Activated CD8-positive, alpha-beta T cell treated with anti-CD3 and anti-CD28 coated beads for 36 hours (primary cell): ENCODE data around the gene ARHGEF16. TPM values are rescaled to one million over a fixed set of nuclear protein-coding genes. Genes with fewer than 3 reads are reported as not detected.

Experiments
- ATAC-seq: fragments of 200-7000 bp; cut with Tn5 transposase; one replicate; pipeline ENCODE4 v1.10.0; 2021; ENCODE audit warnings: mild to moderate bottlenecking, moderate library complexity
- CTCF ChIA-PET: fragments of 350-600 bp; sonication (Branson Sonifier 250); formaldehyde crosslinking; loops from one replicate; lab custom pipeline; 2021; ENCODE audit warnings: antibody characterized with exemption; lab: Charles Lee
- POLR2A ChIA-PET: fragments of 350-600 bp; sonication (Branson Sonifier 250); formaldehyde crosslinking; loops from one replicate; lab custom pipeline; 2021; ENCODE audit warnings: antibody characterized with exemption; lab: Charles Lee
- DNase-seq: peaks from one replicate; pipeline ENCODE4 v3.0.0-alpha.2; 2020
- H3K27ac Mint-ChIP-seq: one replicate; pipeline ENCODE4 v1.8.0; 2021; ENCODE audit warnings: mild to moderate bottlenecking, mixed read lengths
- H3K27me3 Mint-ChIP-seq: one replicate; pipeline ENCODE4 v1.8.0; 2021; ENCODE audit warnings: mixed read lengths
- H3K36me3 Mint-ChIP-seq: one replicate; pipeline ENCODE4 v1.8.0; 2021; ENCODE audit warnings: low read depth, mixed read lengths
- H3K4me1 Mint-ChIP-seq: one replicate; pipeline ENCODE4 v1.8.0; 2021; ENCODE audit warnings: low read depth, mixed read lengths
- H3K4me3 Mint-ChIP-seq: one replicate; pipeline ENCODE4 v1.8.0; 2021; ENCODE audit warnings: mild to moderate bottlenecking, moderate library complexity, mixed read lengths
- H3K9me3 Mint-ChIP-seq: one replicate; pipeline ENCODE4 v1.8.0; 2021; ENCODE audit warnings: mixed read lengths
- intact Hi-C: fragments of 100-400 bp; cut with micrococcal nuclease; formaldehyde crosslinking; loops from one replicate; pipeline ENCODE4 v1.10.0; 2022
- total RNA-seq, 2 experiments: library from RNA; stranded (reverse); gene quantifications; one replicate each; pipeline ENCODE4 v1.2.3, GENCODE V29; 2021
- TF ChIP-seq, protein P1 (sequence below): fragments of 200-600 bp; IDR thresholded peaks from one replicate; pipeline ENCODE4 v1.8.0; 2022; ENCODE audit warnings: antibody characterized with exemption, mild to moderate bottlenecking

ARHGEF16 gene
- total RNA-seq, 2 experiments from 2014 or later = not detected

DNA sequence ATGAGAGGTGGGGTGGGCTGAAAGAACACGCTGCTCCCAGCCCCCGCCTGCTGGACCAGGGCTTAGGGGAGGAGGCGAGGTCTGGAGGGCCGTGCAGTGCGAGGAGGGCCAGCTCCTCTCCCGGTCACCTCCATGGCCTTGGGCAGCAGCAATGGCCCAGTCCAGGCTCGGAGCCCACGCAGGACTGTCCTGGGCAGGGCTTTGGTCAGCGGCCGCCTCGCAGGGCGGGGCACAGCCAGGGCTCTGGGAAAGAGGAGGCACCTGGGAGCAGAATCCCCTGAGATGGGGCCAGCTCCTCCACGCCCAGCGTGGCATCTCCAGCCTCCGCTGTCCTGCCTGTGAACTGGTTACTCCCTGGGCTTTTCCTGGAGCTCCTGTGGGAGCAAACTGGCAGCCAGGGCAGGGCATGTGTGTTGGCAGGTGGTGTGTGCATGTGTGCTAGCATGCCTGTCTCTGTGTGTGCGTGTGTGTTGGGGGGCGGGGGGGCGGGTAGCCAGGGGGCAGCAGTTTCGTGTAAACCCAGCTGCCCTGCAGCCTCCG lies 27.4 kb downstream of the ARHGEF16 start:
- Mint-ChIP-seq H3K36me3 (no peaks in the 10 kb centered on the region), H3K9me3 (no peaks in the 10 kb centered on the region), H3K4me1 (no peaks in the 10 kb centered on the region), H3K4me3 (no peak overlapping the region), H3K27ac (no peak overlapping the region), H3K27me3 (peaks cover 1% of the 10 kb centered on the region)
- intact Hi-C loops = loop anchor here (2.0 kb wide), 1 partner anchor 29 kb away; no protein-coding TSS in a partner anchor
- DNase-seq (no peak), ATAC-seq (no peak)
- TF ChIP-seq, protein P1, sequence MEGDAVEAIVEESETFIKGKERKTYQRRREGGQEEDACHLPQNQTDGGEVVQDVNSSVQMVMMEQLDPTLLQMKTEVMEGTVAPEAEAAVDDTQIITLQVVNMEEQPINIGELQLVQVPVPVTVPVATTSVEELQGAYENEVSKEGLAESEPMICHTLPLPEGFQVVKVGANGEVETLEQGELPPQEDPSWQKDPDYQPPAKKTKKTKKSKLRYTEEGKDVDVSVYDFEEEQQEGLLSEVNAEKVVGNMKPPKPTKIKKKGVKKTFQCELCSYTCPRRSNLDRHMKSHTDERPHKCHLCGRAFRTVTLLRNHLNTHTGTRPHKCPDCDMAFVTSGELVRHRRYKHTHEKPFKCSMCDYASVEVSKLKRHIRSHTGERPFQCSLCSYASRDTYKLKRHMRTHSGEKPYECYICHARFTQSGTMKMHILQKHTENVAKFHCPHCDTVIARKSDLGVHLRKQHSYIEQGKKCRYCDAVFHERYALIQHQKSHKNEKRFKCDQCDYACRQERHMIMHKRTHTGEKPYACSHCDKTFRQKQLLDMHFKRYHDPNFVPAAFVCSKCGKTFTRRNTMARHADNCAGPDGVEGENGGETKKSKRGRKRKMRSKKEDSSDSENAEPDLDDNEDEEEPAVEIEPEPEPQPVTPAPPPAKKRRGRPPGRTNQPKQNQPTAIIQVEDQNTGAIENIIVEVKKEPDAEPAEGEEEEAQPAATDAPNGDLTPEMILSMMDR = no peak
- CTCF ChIA-PET = interaction anchor here (1.7 to 2.2 kb wide), 2 partner anchors 9 to 29 kb away, joined by 6 to 15 read pairs; no protein-coding TSS in a partner anchor
- POLR2A ChIA-PET = no interaction called here

DNA sequence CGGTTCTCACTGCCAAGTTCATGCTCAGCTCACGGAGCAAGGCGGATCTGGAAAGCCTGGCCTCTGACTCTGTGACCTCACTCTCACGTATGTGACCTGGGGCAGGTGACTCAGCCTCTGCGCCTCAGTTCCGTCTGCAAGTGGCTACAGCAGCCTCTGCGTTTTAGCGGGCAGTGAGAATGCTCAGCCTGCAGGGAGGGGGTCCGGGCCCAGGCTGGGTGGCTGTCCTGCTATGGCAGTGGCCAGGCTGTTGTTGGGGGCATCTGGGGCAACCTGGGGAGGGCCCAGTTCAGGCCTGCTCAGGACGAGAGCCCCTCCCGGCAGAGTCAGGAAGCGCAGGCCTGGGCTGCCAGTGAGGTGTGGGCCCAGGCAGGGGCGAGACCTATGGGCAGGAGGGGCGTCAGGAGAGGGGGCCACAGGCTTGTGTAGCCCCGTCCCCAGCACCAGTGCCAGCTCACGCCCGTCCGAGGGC lies 27.9 kb downstream of the ARHGEF16 start:
- Mint-ChIP-seq H3K4me3 (no peak overlapping the region), H3K36me3 (no peaks in the 10 kb centered on the region), H3K27me3 (peaks cover 1% of the 10 kb centered on the region), H3K4me1 (no peaks in the 10 kb centered on the region), H3K27ac (no peak overlapping the region), H3K9me3 (peaks cover 2% of the 10 kb centered on the region)
- intact Hi-C loops = loop anchor here (2.0 kb wide), 1 partner anchor 30 kb away; no protein-coding TSS in a partner anchor
- TF ChIP-seq, protein P1 = peak; percentile 60
- ATAC-seq = peak; percentile 59
- peak; percentile 35 for DNase-seq
- CTCF ChIA-PET = interaction anchor here (1.7 to 2.2 kb wide), 2 partner anchors 9 to 30 kb away, joined by 6 to 15 read pairs; no protein-coding TSS in a partner anchor
- POLR2A ChIA-PET = no interaction called here

DNA sequence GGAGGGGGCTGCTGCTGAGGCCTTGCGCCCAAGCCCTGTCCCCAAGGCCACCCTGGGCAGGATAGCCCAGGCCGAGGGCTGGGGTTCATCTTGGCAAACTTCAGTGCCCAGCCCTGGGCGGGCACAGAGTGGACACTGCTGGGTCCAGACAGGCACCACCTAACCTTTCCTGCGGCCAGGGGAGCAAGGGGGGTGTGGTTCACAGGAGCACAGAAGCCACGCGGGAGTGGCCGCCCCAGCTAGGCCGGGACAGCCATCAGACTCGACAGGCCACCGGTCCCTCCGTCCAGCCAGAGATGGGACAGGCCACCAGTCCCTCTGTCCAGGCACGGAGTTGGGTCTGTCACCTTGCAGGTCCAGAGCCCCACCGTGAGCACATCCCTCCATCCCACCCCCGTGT lies 28.9 kb downstream of the ARHGEF16 start:
- H3K4me1 Mint-ChIP-seq = no peaks in the 10 kb centered on the region
- H3K9me3 Mint-ChIP-seq = peaks cover 7% of the 10 kb centered on the region
- H3K27ac Mint-ChIP-seq = no peak overlapping the region
- intact Hi-C loops = loop anchor here (2.0 kb wide), 1 partner anchor 31 kb away; no protein-coding TSS in a partner anchor
- CTCF ChIA-PET = interaction anchor here (2.2 kb wide), 1 partner anchor 31 kb away, joined by 15 read pairs; no protein-coding TSS in a partner anchor
- TF ChIP-seq, protein P1 = no peak
- no peak overlapping the region for H3K4me3 Mint-ChIP-seq
- ATAC-seq = no peak
- no peak for DNase-seq
- POLR2A ChIA-PET = no interaction called here
- peaks cover 1% of the 10 kb centered on the region for H3K27me3 Mint-ChIP-seq
- no peaks in the 10 kb centered on the region for H3K36me3 Mint-ChIP-seq

DNA sequence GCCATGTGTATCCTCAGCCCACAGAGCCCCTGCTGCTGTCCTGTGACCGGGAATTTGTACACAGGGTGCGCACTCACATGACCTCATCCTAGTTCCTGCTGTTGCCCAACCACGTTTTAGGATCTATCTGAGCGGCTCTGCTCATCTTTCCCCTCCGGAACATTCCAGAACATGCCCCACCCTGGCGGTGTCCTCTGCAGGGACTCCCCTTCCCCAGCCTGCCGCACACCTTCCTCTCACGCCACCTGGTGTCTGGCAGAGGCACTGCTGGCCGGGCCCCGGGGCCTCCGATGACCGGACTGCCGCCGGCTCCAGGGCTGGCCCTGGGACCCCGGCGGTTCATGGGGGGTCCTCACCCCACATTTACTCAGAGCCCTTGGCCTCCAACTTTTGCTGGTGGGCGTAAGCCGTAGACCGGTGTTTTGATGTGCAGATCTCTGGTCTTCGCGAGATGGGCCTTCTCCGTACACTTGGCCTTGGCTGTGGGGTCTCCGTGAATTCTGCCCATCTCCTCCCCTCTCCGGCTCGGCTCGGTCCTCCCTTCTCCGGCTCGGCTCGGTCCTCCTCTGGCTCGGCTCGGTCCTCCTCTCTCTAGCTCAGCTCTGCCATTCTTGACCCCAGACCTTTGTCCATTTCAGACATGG lies 29.5 kb downstream of the ARHGEF16 start:
- Mint-ChIP-seq H3K9me3 (peaks cover 12% of the 10 kb centered on the region), H3K27me3 (peaks cover 1% of the 10 kb centered on the region), H3K4me3 (no peak overlapping the region), H3K36me3 (no peaks in the 10 kb centered on the region), H3K27ac (no peak overlapping the region), H3K4me1 (no peaks in the 10 kb centered on the region)
- TF ChIP-seq, protein P1 = peak; percentile 92
- ChIA-PET POLR2A (interaction anchor here (0.6 kb wide), 1 partner anchor 31 kb away, joined by 3 read pairs; no protein-coding TSS in a partner anchor), CTCF (interaction anchor here (3.1 kb wide), 1 partner anchor 31 kb away, joined by 30 read pairs; no protein-coding TSS in a partner anchor)
- DNase-seq (peak; percentile 58), ATAC-seq (peak; percentile 73)
- intact Hi-C loops = loop anchor here (2.0 kb wide), 1 partner anchor 31 kb away; no protein-coding TSS in a partner anchor
